Measurements from ENCODE around the gene FSTL5. TPM values are rescaled to one million over a fixed set of nuclear protein-coding genes. Genes with fewer than 3 reads are reported as not detected.

FSTL5 gene
- total and polyA plus RNA-seq, 2 donors (not counting 3 experiments of a cell fraction or from before 2014, with no cell fraction given) = 1.3 to 1.9 TPM

DNA sequence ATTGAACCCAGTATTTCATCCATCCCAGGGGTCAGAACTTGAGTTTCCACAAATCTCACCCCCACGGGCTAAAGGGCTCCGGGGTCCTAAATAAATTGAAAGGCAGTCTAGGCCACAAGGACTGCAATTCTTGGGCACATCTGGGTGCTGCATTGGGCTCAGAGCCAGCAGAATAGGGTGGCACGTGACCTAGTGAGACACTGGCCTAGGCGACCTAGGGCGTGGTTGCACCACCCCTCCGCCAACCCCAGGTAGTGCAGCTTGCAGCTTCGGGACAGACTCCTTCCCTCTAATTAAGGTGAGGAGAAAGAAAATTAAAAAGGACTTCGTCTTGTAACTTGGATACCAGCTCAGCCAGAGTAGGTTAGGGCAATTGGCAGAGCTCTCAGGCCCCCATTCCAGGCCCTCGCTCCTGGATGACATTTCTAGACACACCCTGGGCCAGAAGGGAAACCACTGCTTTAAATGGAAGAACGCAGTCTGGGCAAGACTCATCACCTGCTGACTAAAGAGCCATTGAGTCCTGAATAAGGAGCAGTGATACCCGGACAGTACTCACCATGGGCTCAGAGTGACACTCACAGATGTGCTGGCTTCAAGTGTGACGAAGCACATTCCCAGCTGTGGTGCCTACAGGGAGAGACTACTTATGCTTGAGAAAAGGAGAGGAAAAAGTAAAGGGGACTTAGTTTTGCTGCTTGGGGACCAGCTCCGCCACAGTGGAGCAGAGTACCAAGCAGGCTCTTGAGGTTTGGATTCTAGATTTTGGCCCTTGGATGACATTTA, 735.4 kb downstream of the FSTL5 start:
- dilution Hi-C loops (cut with MboI; ENCODE audit: extremely low pct_ligation_motif_present, low sequenced_read_pairs) = no loop called here

More for the DNA sequence above, 735.4 kb downstream of the FSTL5 start:
- BruUV-seq (replicated peaks) = no TSS peak
- no peak overlapping the region for H3K27ac ChIP-seq (ENCODE audit: insufficient read depth, low read depth, low read length)
- intact Hi-C loops (cut with micrococcal nuclease) = no loop called here
- H3K9me3 ChIP-seq (replicated peaks; ENCODE audit: control insufficient read depth, insufficient read depth, low read length) = no peaks in the 10 kb centered on the region
- H3K27me3 ChIP-seq (ENCODE audit: control insufficient read depth in 2 of 2, insufficient read depth in 2 of 2, low read length in 2 of 2) = no peaks in the 10 kb centered on the region
- H3K9me1 ChIP-seq (replicated peaks; ENCODE audit: control insufficient read depth, extremely low read depth, insufficient read depth, low read length) = no peaks in the 10 kb centered on the region
- FAIRE-seq = no peak
- no peak overlapping the region for H3K4me2 ChIP-seq (ENCODE audit: insufficient read depth, low read length)
- no peak overlapping the region for H3K9ac ChIP-seq (replicated peaks; ENCODE audit: extremely low read depth, insufficient read depth, low read length)
- H3K36me3 ChIP-seq (ENCODE audit: control insufficient read depth in 2 of 2, extremely low read depth in 1 of 2, insufficient read depth in 2 of 2, low read length in 2 of 2) = no peaks in the 10 kb centered on the region
- TF ChIP-seq POLR2AphosphoS5 (IDR thresholded peaks at IDR 0.05; ENCODE audit: insufficient read depth, low read depth, low read length) (no peak), GATA2 (IDR thresholded peaks at IDR 0.05; ENCODE audit: insufficient read depth, insufficient read length, low read depth, low read length) (no peak), EZH2 (IDR thresholded peaks at IDR 0.05; ENCODE audit: borderline replicate concordance, low read depth, low read length, severe bottlenecking) (no peak), MYC (IDR thresholded peaks at IDR 0.05; ENCODE audit: low read depth, low read length) (no peak), FOS (IDR thresholded peaks at IDR 0.05; ENCODE audit: borderline replicate concordance, insufficient read depth, low read length) (no peak), JUN (IDR thresholded peaks at IDR 0.05; ENCODE audit: borderline replicate concordance, insufficient read depth, insufficient read length, low read depth) (no peak), POLR2A (IDR thresholded peaks at IDR 0.05; ENCODE audit: low read depth, low read length) (no peak)
- TF ChIP-seq, protein P1, sequence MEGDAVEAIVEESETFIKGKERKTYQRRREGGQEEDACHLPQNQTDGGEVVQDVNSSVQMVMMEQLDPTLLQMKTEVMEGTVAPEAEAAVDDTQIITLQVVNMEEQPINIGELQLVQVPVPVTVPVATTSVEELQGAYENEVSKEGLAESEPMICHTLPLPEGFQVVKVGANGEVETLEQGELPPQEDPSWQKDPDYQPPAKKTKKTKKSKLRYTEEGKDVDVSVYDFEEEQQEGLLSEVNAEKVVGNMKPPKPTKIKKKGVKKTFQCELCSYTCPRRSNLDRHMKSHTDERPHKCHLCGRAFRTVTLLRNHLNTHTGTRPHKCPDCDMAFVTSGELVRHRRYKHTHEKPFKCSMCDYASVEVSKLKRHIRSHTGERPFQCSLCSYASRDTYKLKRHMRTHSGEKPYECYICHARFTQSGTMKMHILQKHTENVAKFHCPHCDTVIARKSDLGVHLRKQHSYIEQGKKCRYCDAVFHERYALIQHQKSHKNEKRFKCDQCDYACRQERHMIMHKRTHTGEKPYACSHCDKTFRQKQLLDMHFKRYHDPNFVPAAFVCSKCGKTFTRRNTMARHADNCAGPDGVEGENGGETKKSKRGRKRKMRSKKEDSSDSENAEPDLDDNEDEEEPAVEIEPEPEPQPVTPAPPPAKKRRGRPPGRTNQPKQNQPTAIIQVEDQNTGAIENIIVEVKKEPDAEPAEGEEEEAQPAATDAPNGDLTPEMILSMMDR (IDR thresholded peaks at IDR 0.05; ENCODE audit: extremely low read depth in 1 of 2, insufficient read depth in 1 of 2, low read depth in 1 of 2, low read length in 2 of 2) = no peak
- TF ChIP-seq, protein P2, sequence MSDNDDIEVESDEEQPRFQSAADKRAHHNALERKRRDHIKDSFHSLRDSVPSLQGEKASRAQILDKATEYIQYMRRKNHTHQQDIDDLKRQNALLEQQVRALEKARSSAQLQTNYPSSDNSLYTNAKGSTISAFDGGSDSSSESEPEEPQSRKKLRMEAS (IDR thresholded peaks at IDR 0.05; ENCODE audit: insufficient read depth, insufficient read length) = no peak
- ChIA-PET CTCF (no interaction called here), POLR2A (no interaction called here)
- H3K4me1 ChIP-seq (ENCODE audit: control insufficient read depth, extremely low read depth, insufficient read depth, low read length) = no peaks in the 10 kb centered on the region
- DNase-seq (ENCODE audit: low read depth, low spot score) = no peak
- no peaks in the 10 kb centered on the region for H4K20me1 ChIP-seq (replicated peaks; ENCODE audit: control insufficient read depth, extremely low read depth, insufficient read depth, low read length)
- no peak overlapping the region for H2AFZ ChIP-seq (ENCODE audit: low read depth, low read length)
- H3K79me2 ChIP-seq (ENCODE audit: control insufficient read depth, insufficient read depth, low read length) = no peaks in the 10 kb centered on the region
- no peak overlapping the region for H3K4me3 ChIP-seq (replicated peaks in 1 of 3; ENCODE audit: insufficient read depth in 1 of 3, low read depth in 1 of 3, low read length in 3 of 3)

Data from endothelial cell of umbilical vein (primary cell).